H9 (cell line): ENCODE measurements around the gene MTURN. TPM values are rescaled to one million over a fixed set of nuclear protein-coding genes. Genes with fewer than 3 reads are reported as not detected.

ENCODE experiments used
- DNase-seq: peaks from one replicate; pipeline ENCODE4 v3.0.0-alpha.2; 2017
- H2AFZ ChIP-seq: one replicate; pipeline ENCODE4 v1.6.1; 2013; ENCODE audit warnings: mild to moderate bottlenecking, low read length, control low read depth, moderate library complexity
- H2AK5ac ChIP-seq: 2 replicates; pipeline ENCODE4 v1.6.1; 2013; ENCODE audit warnings: low read length, control low read depth, mixed read lengths; ENCODE audit not compliant: insufficient read length
- H2BK120ac ChIP-seq: one replicate; pipeline ENCODE4 v1.6.1; 2013; ENCODE audit warnings: low read depth, mild to moderate bottlenecking, low read length, control low read depth, inconsistent platforms; ENCODE audit not compliant: poor library complexity, severe bottlenecking
- H2BK12ac ChIP-seq: 2 replicates; pipeline ENCODE4 v1.6.1; 2013; ENCODE audit warnings: low read length, control low read depth, mixed read lengths, low read depth; ENCODE audit not compliant: insufficient read length
- H2BK15ac ChIP-seq: 2 replicates; pipeline ENCODE4 v1.6.1; 2013; ENCODE audit warnings: low read depth, low read length, control low read depth
- H2BK20ac ChIP-seq: one replicate; pipeline ENCODE4 v1.6.1; 2013; ENCODE audit warnings: low read depth, mild to moderate bottlenecking, low read length, control low read depth, inconsistent platforms; ENCODE audit not compliant: poor library complexity, severe bottlenecking
- H2BK5ac ChIP-seq: 2 replicates; pipeline ENCODE4 v1.6.1; 2013; ENCODE audit warnings: low read length, control low read depth, mixed read lengths; ENCODE audit not compliant: insufficient read length
- H3K14ac ChIP-seq: 2 replicates; pipeline ENCODE4 v1.6.1; 2013; ENCODE audit warnings: low read length, control low read depth; ENCODE audit not compliant: insufficient read depth
- H3K18ac ChIP-seq: 2 replicates; pipeline ENCODE4 v1.6.1; 2013; ENCODE audit warnings: low read depth, mild to moderate bottlenecking, mixed read lengths, low read length, control low read depth; ENCODE audit not compliant: insufficient read length
- H3K23ac ChIP-seq: 2 replicates; pipeline ENCODE4 v1.6.1; 2013; ENCODE audit warnings: low read length, control low read depth, mixed read lengths, low read depth; ENCODE audit not compliant: insufficient read length
- H3K23me2 ChIP-seq: 2 replicates; pipeline ENCODE4 v1.6.1; 2013; ENCODE audit warnings: low read depth, mild to moderate bottlenecking, mixed read lengths, low read length, control low read depth; ENCODE audit not compliant: insufficient read length, poor library complexity, severe bottlenecking
- H3K27ac ChIP-seq: 2 replicates; pipeline ENCODE4 v1.5.1; 2013; ENCODE audit warnings: low read length, control low read depth, mixed read lengths, low read depth; ENCODE audit not compliant: insufficient read length
- H3K27me3 ChIP-seq: 2 replicates; pipeline ENCODE4 v1.6.1; 2013; ENCODE audit warnings: low read length, control low read depth, inconsistent platforms; ENCODE audit not compliant: insufficient read depth
- H3K4ac ChIP-seq: 2 replicates; pipeline ENCODE4 v1.6.1; 2013; ENCODE audit warnings: low read depth, mild to moderate bottlenecking, control low read depth, inconsistent platforms, low read length, moderate library complexity
- H3K4me1 ChIP-seq: 2 replicates; pipeline ENCODE4 v1.6.1; 2013; ENCODE audit warnings: low read length, control low read depth, inconsistent platforms; ENCODE audit not compliant: insufficient read depth
- H3K4me2 ChIP-seq: 2 replicates; pipeline ENCODE4 v1.6.1; 2013; ENCODE audit warnings: low read length, control low read depth, mixed read lengths; ENCODE audit not compliant: insufficient read length, insufficient read depth
- H3K56ac ChIP-seq: 2 replicates; pipeline ENCODE4 v1.6.1; 2013; ENCODE audit warnings: low read depth, mild to moderate bottlenecking, mixed read lengths, low read length, control low read depth; ENCODE audit not compliant: insufficient read length
- H3K79me1 ChIP-seq: 2 replicates; pipeline ENCODE4 v1.6.1; 2013; ENCODE audit warnings: low read depth, mild to moderate bottlenecking, moderate library complexity, low read length, control low read depth, inconsistent platforms; ENCODE audit not compliant: insufficient read depth, poor library complexity, severe bottlenecking
- H3K79me2 ChIP-seq: 2 replicates; pipeline ENCODE4 v1.6.1; 2013; ENCODE audit warnings: low read length, control low read depth, inconsistent platforms; ENCODE audit not compliant: insufficient read depth
- H3K9ac ChIP-seq: 2 replicates; pipeline ENCODE4 v1.6.1; 2013; ENCODE audit warnings: low read length, control low read depth, mixed read lengths; ENCODE audit not compliant: insufficient read length; ENCODE audit errors: extremely low read depth
- H3K9me3 ChIP-seq: one replicate; pipeline ENCODE4 v1.6.1; 2013; ENCODE audit warnings: low read depth, low read length, inconsistent platforms; ENCODE audit not compliant: control insufficient read depth
- H3T11ph ChIP-seq: one replicate; pipeline ENCODE4 v1.6.1; 2013; ENCODE audit warnings: mild to moderate bottlenecking, low read length, control low read depth, inconsistent platforms
- H4K20me1 ChIP-seq: one replicate; pipeline ENCODE4 v1.6.1; 2013; ENCODE audit not compliant: control insufficient read depth, insufficient read length, insufficient read depth
- H4K5ac ChIP-seq: 2 replicates; pipeline ENCODE4 v1.6.1; 2013; ENCODE audit warnings: low read depth, mild to moderate bottlenecking, mixed read lengths, low read length, control low read depth; ENCODE audit not compliant: insufficient read length
- H4K8ac ChIP-seq: replicated peaks from 2 replicates; pipeline ENCODE4 v1.6.1; 2013; ENCODE audit warnings: low read length, control low read depth, mixed read lengths, low read depth; ENCODE audit not compliant: insufficient read length
- H4K91ac ChIP-seq: 2 replicates; pipeline ENCODE4 v1.6.1; 2013; ENCODE audit warnings: low read depth, mild to moderate bottlenecking, moderate library complexity, mixed read lengths, low read length, control low read depth; ENCODE audit not compliant: insufficient read length
- H3K27ac Mint-ChIP-seq, 3 experiments: 2 replicates in 2 of 3; 3 replicates in 1 of 3; pipeline ENCODE4 v1.8.0; 2020 to 2021; ENCODE audit warnings: mixed read lengths in 3 of 3, mild to moderate bottlenecking in 1 of 3, moderate library complexity in 1 of 3
- H3K27me3 Mint-ChIP-seq: 2 replicates; pipeline ENCODE4 v1.8.0; 2021; ENCODE audit warnings: low read depth, mild to moderate bottlenecking, moderate library complexity, mixed read lengths
- H3K36me3 Mint-ChIP-seq, 3 experiments: 2 replicates in 2 of 3; 3 replicates in 1 of 3; pipeline ENCODE4 v1.8.0; 2020 to 2021; ENCODE audit warnings: low read depth in 3 of 3, mixed read lengths in 3 of 3; ENCODE audit not compliant: insufficient read depth in 1 of 3
- H3K4me1 Mint-ChIP-seq, 2 experiments: 2 replicates each; pipeline ENCODE4 v1.8.0; 2020; ENCODE audit warnings: mixed read lengths in 2 of 2
- H3K4me3 Mint-ChIP-seq, 2 experiments: 2 replicates in 1 of 2; 3 replicates in 1 of 2; pipeline ENCODE4 v1.8.0; 2020 to 2021; ENCODE audit warnings: mild to moderate bottlenecking in 2 of 2, mixed read lengths in 2 of 2, moderate library complexity in 1 of 2
- H3K9me3 Mint-ChIP-seq, 2 experiments: 2 replicates in 1 of 2; 3 replicates in 1 of 2; pipeline ENCODE4 v1.8.0; 2020; ENCODE audit warnings: mild to moderate bottlenecking in 2 of 2, mixed read lengths in 2 of 2, moderate library complexity in 1 of 2
- CTCF ChIP-seq: fragments of 200-600 bp; sonication (generic); conservative IDR thresholded peaks from 3 replicates; pipeline ENCODE4 v1.8.0; 2021; ENCODE audit warnings: antibody characterized with exemption, mild to moderate bottlenecking
- WGBS: extraction: QIAGEN DNeasy Blood & Tissue Kit; methylation state at CpG from one replicate; pipeline ENCODE4 v1.1.7; 2013; ENCODE audit warnings: missing lambda C conversion rate, low lambda C conversion rate, mixed read lengths; ENCODE audit not compliant: insufficient read length; ENCODE audit errors: extremely low coverage; 5-methylcytosine and 5-hydroxymethylcytosine counted together
- total RNA-seq: library from RNA; stranded (reverse); gene quantifications from 2 replicates; pipeline ENCODE4 v1.2.1, GENCODE V29; 2021

Gene MTURN
- total RNA-seq, 1 experiment from 2014 or later: 3.4 TPM

GRCh38 chr7:30162622-30163124, 27.9 kb downstream of the MTURN start:
- H3K36me3 Mint-ChIP-seq: no peaks in the 10 kb centered on the region; a peak in 1 of 7 replicates
- no peak overlapping the region for H2BK5ac ChIP-seq
- no peak overlapping the region for H2BK15ac ChIP-seq
- H3K27ac Mint-ChIP-seq: peak overlapping the region in 2 of 3 experiments; percentile 8 to 85; a peak in 2 of 7 replicates
- no peaks in the 10 kb centered on the region for H4K20me1 ChIP-seq
- peak overlapping the region; percentile 29 for H3K4me2 ChIP-seq
- H3K56ac ChIP-seq: no peak overlapping the region
- H4K91ac ChIP-seq: no peak overlapping the region
- H3K27me3 ChIP-seq: no peaks in the 10 kb centered on the region; the same call in 1 of the 2 replicates
- no peak overlapping the region for H2BK120ac ChIP-seq
- no peak overlapping the region for H3K4ac ChIP-seq
- no peak overlapping the region for H3K18ac ChIP-seq
- H2AFZ ChIP-seq: no peak overlapping the region
- no peaks in the 10 kb centered on the region for H3K23me2 ChIP-seq
- no peak overlapping the region for H3K27ac ChIP-seq
- H3K4me1 Mint-ChIP-seq: peaks cover 55 to 70% of the 10 kb centered on the region in 2 experiments
- no peak overlapping the region for H4K8ac ChIP-seq
- no peak for TF ChIP-seq CTCF
- H3K4me3 Mint-ChIP-seq: peak overlapping the region; percentile 17 to 63; a peak in 3 of 5 replicates
- H2BK12ac ChIP-seq: no peak overlapping the region
- H3K79me2 ChIP-seq: no peaks in the 10 kb centered on the region
- no CpG with 5 or more reads among the region's 5 CpGs for WGBS
- no peak overlapping the region for H4K5ac ChIP-seq
- H3K23ac ChIP-seq: no peak overlapping the region
- DNase-seq: no peak
- peaks cover 14% of the 10 kb centered on the region for H3K27me3 Mint-ChIP-seq
- no peak overlapping the region for H2BK20ac ChIP-seq
- no peaks in the 10 kb centered on the region for H3K79me1 ChIP-seq
- no peak overlapping the region for H3T11ph ChIP-seq
- H3K9ac ChIP-seq: no peak overlapping the region
- no peak overlapping the region for H3K14ac ChIP-seq
- H3K9me3 ChIP-seq: no peaks in the 10 kb centered on the region
- no peak overlapping the region for H2AK5ac ChIP-seq
- peaks cover 12% of the 10 kb centered on the region for H3K4me1 ChIP-seq
- no peaks in the 10 kb centered on the region for H3K9me3 Mint-ChIP-seq
